ENCODE measurements around the gene FLNB.

The FLNB gene

GRCh38 chr3:58122936-58123700 is 114.9 kb downstream of the FLNB start:
- no peak for TF ChIP-seq CTCF (IDR thresholded peaks at IDR 0.05)

- no peak for TF ChIP-seq CTCF (IDR thresholded peaks at IDR 0.05)
Measured at GRCh38 chr3:58124387-58124786, 116.2 kb downstream of the FLNB start.

GRCh38 chr3:58129041-58129770 is 121.0 kb downstream of the FLNB start:
- no peak for TF ChIP-seq CTCF (IDR thresholded peaks at IDR 0.05)

GRCh38 chr3:58130591-58130990 is 122.4 kb downstream of the FLNB start:
- TF ChIP-seq CTCF (IDR thresholded peaks at IDR 0.05) = no peak

GRCh38 chr3:58131101-58131825 is 123.0 kb downstream of the FLNB start:
- TF ChIP-seq CTCF (IDR thresholded peaks at IDR 0.05) = no peak

- no peak for TF ChIP-seq CTCF (IDR thresholded peaks at IDR 0.05)
Measured at GRCh38 chr3:58132850-58133249, 124.6 kb downstream of the FLNB start.

GRCh38 chr3:58134468-58134867 is 126.2 kb downstream of the FLNB start:
- no peak for TF ChIP-seq CTCF (IDR thresholded peaks at IDR 0.05)

Measured in LNCAP (cell line).